Vagina (tissue), 2 donors: ENCODE data around the gene PFKFB2. TPM values are rescaled to one million over a fixed set of nuclear protein-coding genes. Genes with fewer than 3 reads are reported as not detected.
A peak's percentile ranks its signal among the peaks of the same experiment; 100 is the strongest.

Source experiments
- DNase-seq, 2 donors: peaks; one replicate each; pipeline ENCODE4 v3.0.0-alpha.2; 2017; ENCODE audit errors: extremely low spot score in 2 of 2
- H3K27ac ChIP-seq: fragments of 200-600 bp; sonication (generic); one replicate; pipeline ENCODE4 v1.5.1; 2019
- H3K27me3 ChIP-seq: fragments of 200-600 bp; sonication (generic); one replicate; pipeline ENCODE4 v1.5.1; 2019
- H3K36me3 ChIP-seq, 2 donors: fragments of 200-600 bp; sonication (generic); one replicate each; pipeline ENCODE4 v1.5.1; 2017 to 2019
- H3K4me1 ChIP-seq: fragments of 200-600 bp; sonication (generic); one replicate; pipeline ENCODE4 v1.5.1; 2019
- H3K4me3 ChIP-seq, 2 donors: fragments of 200-600 bp; sonication (generic); 1 replicate in 1 of 2; 2 replicates in 1 of 2; pipeline ENCODE4 v1.5.1; 2016 to 2019
- H3K9me3 ChIP-seq: fragments of 200-600 bp; sonication (generic); one replicate; pipeline ENCODE4 v1.5.1; 2019
- POLR2A ChIP-seq, 2 donors: fragments of 450-650 bp; IDR thresholded peaks; one replicate each; pipeline ENCODE4 v1.6.1; 2017; ENCODE audit warnings: antibody characterized with exemption in 2 of 2, mild to moderate bottlenecking in 2 of 2, moderate library complexity in 2 of 2
- POLR2AphosphoS5 ChIP-seq, 2 donors: sonication (generic); formaldehyde crosslinking; IDR thresholded peaks; one replicate each; pipeline ENCODE4 v1.9.0; 2017; ENCODE audit warnings: antibody characterized with exemption in 2 of 2, mild to moderate bottlenecking in 2 of 2, low read depth in 1 of 2; ENCODE audit not compliant: insufficient read depth in 1 of 2
- intact Hi-C: fragments of 100-400 bp; cut with DNase I; formaldehyde crosslinking; loops from one replicate; pipeline ENCODE4 v1.15.1; 2023
- total RNA-seq: library from RNA; depleted of rRNA; stranded (reverse); fragments of >200 nt; gene quantifications from one replicate; pipeline ENCODE4 v1.2.3, GENCODE V29; 2016
- TF ChIP-seq, protein P1 (sequence below), 3 experiments: fragments of 450-650 bp in 2 of 3; fragments of 200-600 bp in 1 of 3; sonication (generic) in 1 of 3; IDR thresholded peaks; one replicate each; pipeline ENCODE4 v1.5.1; 2017 to 2019; ENCODE audit warnings: antibody characterized with exemption in 3 of 3, mild to moderate bottlenecking in 2 of 3, moderate library complexity in 2 of 3

PFKFB2 gene
- total RNA-seq, 1 donor from 2014 or later = 6.9 TPM

- no peak for TF ChIP-seq POLR2AphosphoS5 (IDR thresholded peaks at IDR 0.05; ENCODE audit: insufficient read depth in 1 of 2, low read depth in 1 of 2)
- H3K36me3 ChIP-seq = no peaks in the 10 kb centered on the region
- DNase-seq = peak in 1 of 2 donors; percentile 20
- intact Hi-C loops = no loop called here
- H3K4me1 ChIP-seq = no peaks in the 10 kb centered on the region
- no peaks in the 10 kb centered on the region for H3K27me3 ChIP-seq
- H3K9me3 ChIP-seq = no peaks in the 10 kb centered on the region
- H3K27ac ChIP-seq = no peak overlapping the region
- H3K4me3 ChIP-seq = no peak overlapping the region
These were observed 39.6 kb upstream of the PFKFB2 start for GRCh38 chr1:207013321-207014085.

DNA sequence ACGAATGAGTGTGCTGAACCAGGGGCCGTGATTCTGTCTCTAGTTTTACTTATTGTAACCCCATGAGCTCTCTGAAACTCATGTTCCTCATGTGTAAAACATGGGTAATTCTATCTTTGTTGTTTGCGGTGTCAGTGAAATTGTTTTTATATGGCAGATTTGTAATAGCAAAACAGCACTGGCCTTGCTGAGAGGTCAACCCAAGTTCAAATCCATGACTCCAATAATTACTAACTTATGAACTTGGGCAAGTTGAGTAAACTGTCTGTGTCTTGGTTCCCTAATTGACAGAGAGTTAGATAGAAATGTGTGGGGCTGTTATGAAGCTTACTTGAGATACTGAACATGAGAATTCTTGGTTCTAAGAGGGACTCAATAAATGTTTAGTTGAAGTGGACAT is 38.3 kb upstream of the PFKFB2 start:
- TF ChIP-seq POLR2AphosphoS5 (IDR thresholded peaks at IDR 0.05; ENCODE audit: insufficient read depth in 1 of 2, low read depth in 1 of 2) (no peak), POLR2A (IDR thresholded peaks at IDR 0.05) (no peak)
- TF ChIP-seq, protein P1, sequence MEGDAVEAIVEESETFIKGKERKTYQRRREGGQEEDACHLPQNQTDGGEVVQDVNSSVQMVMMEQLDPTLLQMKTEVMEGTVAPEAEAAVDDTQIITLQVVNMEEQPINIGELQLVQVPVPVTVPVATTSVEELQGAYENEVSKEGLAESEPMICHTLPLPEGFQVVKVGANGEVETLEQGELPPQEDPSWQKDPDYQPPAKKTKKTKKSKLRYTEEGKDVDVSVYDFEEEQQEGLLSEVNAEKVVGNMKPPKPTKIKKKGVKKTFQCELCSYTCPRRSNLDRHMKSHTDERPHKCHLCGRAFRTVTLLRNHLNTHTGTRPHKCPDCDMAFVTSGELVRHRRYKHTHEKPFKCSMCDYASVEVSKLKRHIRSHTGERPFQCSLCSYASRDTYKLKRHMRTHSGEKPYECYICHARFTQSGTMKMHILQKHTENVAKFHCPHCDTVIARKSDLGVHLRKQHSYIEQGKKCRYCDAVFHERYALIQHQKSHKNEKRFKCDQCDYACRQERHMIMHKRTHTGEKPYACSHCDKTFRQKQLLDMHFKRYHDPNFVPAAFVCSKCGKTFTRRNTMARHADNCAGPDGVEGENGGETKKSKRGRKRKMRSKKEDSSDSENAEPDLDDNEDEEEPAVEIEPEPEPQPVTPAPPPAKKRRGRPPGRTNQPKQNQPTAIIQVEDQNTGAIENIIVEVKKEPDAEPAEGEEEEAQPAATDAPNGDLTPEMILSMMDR (IDR thresholded peaks at IDR 0.05) = no peak
- H3K27me3 ChIP-seq = no peaks in the 10 kb centered on the region
- no peak for DNase-seq
- H3K36me3 ChIP-seq = no peaks in the 10 kb centered on the region
- no peaks in the 10 kb centered on the region for H3K4me1 ChIP-seq
- H3K9me3 ChIP-seq = no peaks in the 10 kb centered on the region
- intact Hi-C loops = no loop called here
- no peak overlapping the region for H3K27ac ChIP-seq
- no peak overlapping the region for H3K4me3 ChIP-seq

DNA sequence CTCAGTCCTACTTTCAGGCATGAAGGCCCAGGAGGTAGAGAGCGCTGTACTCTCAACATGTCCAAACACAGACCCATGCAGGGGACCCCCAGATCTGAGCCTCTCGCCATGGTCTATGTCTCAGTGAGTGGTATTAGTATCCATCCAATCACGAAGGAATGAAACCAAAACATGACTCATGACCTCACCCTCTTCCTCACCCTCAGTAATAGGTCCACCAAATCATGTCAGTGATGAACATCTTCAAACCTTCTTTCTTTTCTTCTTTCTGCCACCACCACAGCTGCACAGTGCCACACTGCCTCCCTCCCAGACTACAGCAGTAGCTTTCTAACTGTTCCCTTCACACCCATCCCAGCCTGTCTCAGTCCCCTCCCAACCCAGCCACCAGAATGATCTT is 37.3 kb upstream of the PFKFB2 start:
- Histone ChIP-seq H3K27ac (no peak overlapping the region), H3K27me3 (no peaks in the 10 kb centered on the region)

GRCh38 chr1:207017615-207018559 is 35.2 kb upstream of the PFKFB2 start:
- intact Hi-C loops = no loop called here
- Histone ChIP-seq H3K36me3 (no peaks in the 10 kb centered on the region), H3K27ac (no peak overlapping the region), H3K9me3 (no peaks in the 10 kb centered on the region), H3K27me3 (no peaks in the 10 kb centered on the region), H3K4me1 (peaks cover 14% of the 10 kb centered on the region), H3K4me3 (no peak overlapping the region)
- no peak for TF ChIP-seq POLR2A (IDR thresholded peaks at IDR 0.05)
- no peak for TF ChIP-seq POLR2AphosphoS5 (IDR thresholded peaks at IDR 0.05; ENCODE audit: insufficient read depth in 1 of 2, low read depth in 1 of 2)
- TF ChIP-seq, protein P1 (IDR thresholded peaks at IDR 0.05) = no peak
- no peak for DNase-seq

More for the DNA sequence above, 37.3 kb upstream of the PFKFB2 start:
- DNase-seq = no peak
- Histone ChIP-seq H3K9me3 (no peaks in the 10 kb centered on the region), H3K4me3 (no peak overlapping the region), H3K4me1 (no peaks in the 10 kb centered on the region), H3K36me3 (no peaks in the 10 kb centered on the region)
- intact Hi-C loops = no loop called here
- TF ChIP-seq POLR2AphosphoS5 (IDR thresholded peaks at IDR 0.05; ENCODE audit: insufficient read depth in 1 of 2, low read depth in 1 of 2) (no peak), POLR2A (IDR thresholded peaks at IDR 0.05) (no peak)
- TF ChIP-seq, protein P1 (IDR thresholded peaks at IDR 0.05) = no peak

DNA sequence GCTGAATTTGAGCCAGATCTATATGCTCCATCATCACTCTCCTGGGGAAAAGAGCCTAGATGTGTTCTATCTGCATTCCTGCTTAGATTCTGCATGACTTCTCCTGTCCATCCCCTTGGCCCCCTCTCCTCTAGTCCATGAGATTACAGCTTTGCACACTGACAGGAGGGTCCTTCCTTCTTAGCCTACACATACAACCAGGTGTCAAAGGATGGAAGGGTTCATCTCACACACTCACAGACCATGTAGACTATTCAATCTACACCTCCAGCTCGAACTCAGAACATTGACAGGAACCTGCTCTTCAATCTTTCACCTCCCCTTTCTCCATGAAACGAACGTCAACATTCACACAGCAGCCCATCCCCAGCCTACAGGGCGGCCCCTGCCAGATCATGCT is 34.4 kb upstream of the PFKFB2 start:
- Histone ChIP-seq H3K27me3 (no peaks in the 10 kb centered on the region), H3K36me3 (no peaks in the 10 kb centered on the region), H3K27ac (no peak overlapping the region), H3K4me1 (peaks cover 14% of the 10 kb centered on the region), H3K9me3 (no peaks in the 10 kb centered on the region), H3K4me3 (no peak overlapping the region)
- intact Hi-C loops = no loop called here
- DNase-seq = no peak
- TF ChIP-seq POLR2AphosphoS5 (IDR thresholded peaks at IDR 0.05; ENCODE audit: insufficient read depth in 1 of 2, low read depth in 1 of 2) (no peak), POLR2A (IDR thresholded peaks at IDR 0.05) (no peak)
- TF ChIP-seq, protein P1 (IDR thresholded peaks at IDR 0.05) = no peak
